ENCODE data around the gene GZMB. TPM values are rescaled to one million over a fixed set of nuclear protein-coding genes. Genes with fewer than 3 reads are reported as not detected.

Gene GZMB
- total and polyA plus RNA-seq, 2 of the 8 experiments (the other 6 are each of a cell fraction or from before 2014, with no cell fraction given) = not detected

- ChIA-PET POLR2A (ENCODE audit: partially characterized antibody) (no interaction called here), CTCF (ENCODE audit: partially characterized antibody) (interaction anchor here (1.8 to 1.9 kb wide), 2 partner anchors 34 to 52 kb away, joined by 4 to 6 read pairs; no protein-coding TSS in a partner anchor)
- H2AK5ac ChIP-seq (ENCODE audit: low read depth, low read length) = no peak overlapping the region
- DNase-seq (ENCODE audit: low read depth in 1 of 2, low spot score in 2 of 2) (no peak), FAIRE-seq (no peak)
- no peak overlapping the region for H4K91ac ChIP-seq (replicated peaks; ENCODE audit: insufficient read length, low read length)
- H3K36me3 ChIP-seq (ENCODE audit: control insufficient read depth in 2 of 4, insufficient read depth in 4 of 4, low read length in 3 of 4) = no peaks in the 10 kb centered on the region
- H3K23ac ChIP-seq (ENCODE audit: insufficient read length) = no peak overlapping the region
- H4K8ac ChIP-seq (ENCODE audit: extremely low read depth, insufficient read depth, low read length) = no peak overlapping the region
- H3K9me3 ChIP-seq (ENCODE audit: insufficient read depth in 2 of 2, low read depth in 1 of 2, low read length in 1 of 2) = peaks cover 4% of the 10 kb centered on the region in 2 experiments; a peak in 3 of 4 replicates
- no peaks in the 10 kb centered on the region for H3K79me1 ChIP-seq (ENCODE audit: low read depth, low read length)
- H4K20me1 ChIP-seq (replicated peaks in 1 of 2; ENCODE audit: control insufficient read depth in 1 of 2, insufficient read depth in 2 of 2, low read length in 2 of 2) = no peaks in the 10 kb centered on the region
- H3K4me3 ChIP-seq (ENCODE audit: extremely low read depth in 1 of 4, insufficient read depth in 2 of 4, low read depth in 3 of 4, low read length in 4 of 4) = no peak overlapping the region
- no peak overlapping the region for H2BK20ac ChIP-seq (ENCODE audit: low read length)
- H3K79me2 ChIP-seq (ENCODE audit: control insufficient read depth in 1 of 2, insufficient read depth in 2 of 2, low read length in 2 of 2) = no peaks in the 10 kb centered on the region
- H2BK5ac ChIP-seq (ENCODE audit: low read depth, low read length) = no peak overlapping the region
- H3K23me2 ChIP-seq (ENCODE audit: low read depth, low read length) = 0 out of 2 replicates have a peak, but pooled peaks cover 2% of the 10 kb centered on the region
- WGBS, 2 experiments (ENCODE audit: extremely low coverage in 1 of 2, insufficient coverage in 1 of 2, insufficient read length in 1 of 2, insufficient replicate concordance in 2 of 2, low coverage in 1 of 2, low lambda C conversion rate in 2 of 2, missing lambda C conversion rate in 1 of 2) = 75% methylated on average over 4 of the region's 4 CpGs; no CpG with 5 or more reads in 1 of the 2 experiments
- no peak overlapping the region for H3K4me2 ChIP-seq (ENCODE audit: insufficient read depth in 1 of 2, low read depth in 2 of 2, low read length in 2 of 2)
- H3K27me3 ChIP-seq (replicated peaks in 1 of 4; ENCODE audit: control insufficient read depth in 3 of 4, extremely low read depth in 1 of 4, insufficient read depth in 3 of 4, low read length in 3 of 4) = no peaks in the 10 kb centered on the region
- no peak overlapping the region for H2BK12ac ChIP-seq (ENCODE audit: low read depth, low read length)
- H3K14ac ChIP-seq (ENCODE audit: insufficient read length) = no peak overlapping the region
- H3K4ac ChIP-seq (replicated peaks; ENCODE audit: insufficient read length, low read depth, low read length) = no peak overlapping the region
- no peak overlapping the region for H3K18ac ChIP-seq (ENCODE audit: extremely low read depth, low read length)
- no peaks in the 10 kb centered on the region for H3K4me1 ChIP-seq (replicated peaks in 1 of 4; ENCODE audit: control insufficient read depth in 3 of 4, insufficient read depth in 4 of 4, low read length in 3 of 4)
- H2BK15ac ChIP-seq (ENCODE audit: low read length) = no peak overlapping the region
- no peak overlapping the region for H3K9ac ChIP-seq (replicated peaks in 1 of 4; ENCODE audit: extremely low read depth in 1 of 4, low read depth in 3 of 4, low read length in 3 of 4)
- H3K56ac ChIP-seq (replicated peaks; ENCODE audit: insufficient read length, low read depth, low read length) = no peak overlapping the region
- no peak overlapping the region for H2AFZ ChIP-seq (ENCODE audit: low read length)
- H4K5ac ChIP-seq (ENCODE audit: insufficient read length, low read depth, low read length) = no peak overlapping the region
- no peak overlapping the region for H2BK120ac ChIP-seq (replicated peaks; ENCODE audit: low read depth, low read length)
- H3K27ac ChIP-seq (ENCODE audit: low read depth, low read length) = no peak overlapping the region
- no peak for TF ChIP-seq CREB1 (IDR thresholded peaks at IDR 0.05)
- TF ChIP-seq POLR2A (IDR thresholded peaks at IDR 0.05; ENCODE audit: control extremely low read depth in 1 of 2, low read depth in 2 of 2, low read length in 2 of 2) = no peak
- no peak for TF ChIP-seq SP4 (IDR thresholded peaks at IDR 0.05; ENCODE audit: low read length)
- TF ChIP-seq E2F6 (IDR thresholded peaks at IDR 0.05) = no peak
- no peak for TF ChIP-seq MAX (IDR thresholded peaks at IDR 0.05)
- TF ChIP-seq RNF2 (IDR thresholded peaks at IDR 0.05; ENCODE audit: borderline replicate concordance, low read depth, low read length, missing control alignments, poor library complexity, severe bottlenecking) = no peak
- TF ChIP-seq BRCA1 (IDR thresholded peaks at IDR 0.05; ENCODE audit: low read depth, low read length) = no peak
- TF ChIP-seq CHD1 (IDR thresholded peaks at IDR 0.05; ENCODE audit: low read depth, low read length) = no peak
- no peak for TF ChIP-seq TBP (IDR thresholded peaks at IDR 0.05; ENCODE audit: low read depth, low read length)
- TF ChIP-seq SUZ12 (IDR thresholded peaks at IDR 0.05; ENCODE audit: low read length) = no peak
- TF ChIP-seq TCF12 (IDR thresholded peaks at IDR 0.05; ENCODE audit: low read depth, low read length) = no peak
- TF ChIP-seq GABPA (IDR thresholded peaks at IDR 0.05; ENCODE audit: borderline replicate concordance, insufficient read depth, low read length) = no peak
- TF ChIP-seq RXRA (IDR thresholded peaks at IDR 0.05; ENCODE audit: insufficient read depth, low read depth, low read length) = no peak
- TF ChIP-seq TAF7 (optimal IDR thresholded peaks at IDR 0.05; ENCODE audit: borderline replicate concordance, low read depth, low read length) = no peak
Observed at GRCh38 chr14:24607081-24607480, 26.9 kb downstream of the GZMB start.

Data from H1 (cell line).